Endothelial cell (in vitro differentiated cells): Measurements from ENCODE around the gene CDK5RAP1. TPM values are rescaled to one million over a fixed set of nuclear protein-coding genes. Genes with fewer than 3 reads are reported as not detected.
A peak's percentile ranks its signal among the peaks of the same experiment; 100 is the strongest.

Source experiments
- DNase-seq: peaks from one replicate; pipeline ENCODE4 v3.0.0; 2021; ENCODE audit warnings: low spot score
- H3K27ac Mint-ChIP-seq: one replicate; pipeline ENCODE4 v1.8.0; 2021; ENCODE audit warnings: mixed read lengths, inconsistent platforms; ENCODE audit not compliant: unreplicated experiment
- H3K27me3 Mint-ChIP-seq: one replicate; pipeline ENCODE4 v1.8.0; 2021; ENCODE audit warnings: mild to moderate bottlenecking, moderate library complexity, mixed read lengths, inconsistent platforms; ENCODE audit not compliant: unreplicated experiment
- H3K36me3 Mint-ChIP-seq: one replicate; pipeline ENCODE4 v1.8.0; 2021; ENCODE audit warnings: mild to moderate bottlenecking, low read depth, mixed read lengths, inconsistent platforms; ENCODE audit not compliant: unreplicated experiment
- H3K4me1 Mint-ChIP-seq: one replicate; pipeline ENCODE4 v1.8.0; 2021; ENCODE audit warnings: mild to moderate bottlenecking, mixed read lengths, inconsistent platforms; ENCODE audit not compliant: unreplicated experiment
- H3K4me3 Mint-ChIP-seq: one replicate; pipeline ENCODE4 v1.8.0; 2021; ENCODE audit warnings: mild to moderate bottlenecking, mixed read lengths, inconsistent platforms; ENCODE audit not compliant: unreplicated experiment
- H3K9me3 Mint-ChIP-seq: one replicate; pipeline ENCODE4 v1.8.0; 2021; ENCODE audit warnings: mixed read lengths, inconsistent platforms; ENCODE audit not compliant: unreplicated experiment
- CTCF ChIP-seq: fragments of 200-600 bp; sonication (generic); IDR thresholded peaks from one replicate; pipeline ENCODE4 v1.5.0; 2021; ENCODE audit warnings: antibody characterized with exemption; ENCODE audit not compliant: unreplicated experiment
- total RNA-seq: library from RNA; stranded (reverse); fragmentation: NEBNext Ultra II Directional; extraction: Animal tissue kit (Norgen Biotek cat#: 25700); gene quantifications from one replicate; pipeline ENCODE4 v1.2.1, GENCODE V29; 2021; ENCODE audit not compliant: unreplicated experiment

The CDK5RAP1 gene
- total RNA-seq, 1 donor from 2014 or later, result 42.7 TPM

DNA sequence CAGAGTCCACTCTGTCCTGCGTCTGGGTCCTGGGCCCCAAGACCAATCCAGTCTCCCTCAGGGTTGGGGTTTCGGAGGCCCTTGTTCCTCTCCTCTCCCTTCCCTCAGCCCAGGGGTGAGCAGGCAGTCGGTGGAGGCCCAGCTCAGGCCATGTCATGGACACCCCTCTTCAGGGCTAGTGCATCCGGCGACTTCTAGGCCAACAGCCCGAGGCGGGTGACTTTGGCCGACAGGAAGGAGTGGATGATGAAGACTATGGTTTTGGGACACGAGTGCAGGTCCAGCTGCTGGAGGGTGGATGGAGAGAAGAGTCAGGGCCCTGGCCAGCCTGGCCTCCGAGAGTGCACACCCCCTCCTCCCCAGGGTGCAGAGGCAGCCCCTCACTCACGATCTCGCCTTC, 7.0 kb upstream of the CDK5RAP1 start:
- Mint-ChIP-seq H3K9me3 (no peaks in the 10 kb centered on the region), H3K27me3 (peaks cover 1% of the 10 kb centered on the region), H3K36me3 (peaks cover 4% of the 10 kb centered on the region), H3K4me1 (no peaks in the 10 kb centered on the region), H3K27ac (no peak overlapping the region), H3K4me3 (no peak overlapping the region)
- no peak for DNase-seq
- no peak for TF ChIP-seq CTCF

DNA sequence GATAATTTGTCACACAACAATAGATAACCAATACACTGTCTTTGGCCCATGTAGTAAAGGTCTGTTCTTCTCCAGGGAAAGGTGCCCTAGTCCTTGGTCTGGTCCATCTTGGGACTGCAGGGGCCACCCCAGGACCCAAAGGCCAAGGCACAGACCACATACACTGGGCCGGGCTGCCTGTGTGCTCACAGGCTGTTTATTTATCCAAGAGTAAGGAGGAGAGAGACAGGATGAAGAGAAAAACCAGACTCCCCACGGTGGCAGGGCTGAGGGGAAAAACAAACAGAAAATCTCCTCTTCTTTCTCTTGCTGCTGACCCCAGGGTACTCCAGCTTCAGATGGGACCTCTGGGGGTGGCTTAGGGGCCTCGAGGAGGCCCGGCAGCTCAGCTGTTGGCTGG, 6.5 kb upstream of the CDK5RAP1 start:
- H3K4me3 Mint-ChIP-seq, result no peak overlapping the region
- DNase-seq, result no peak
- no peak overlapping the region for H3K27ac Mint-ChIP-seq
- no peaks in the 10 kb centered on the region for H3K4me1 Mint-ChIP-seq
- no peaks in the 10 kb centered on the region for H3K9me3 Mint-ChIP-seq
- peaks cover 4% of the 10 kb centered on the region for H3K36me3 Mint-ChIP-seq
- TF ChIP-seq CTCF, result no peak
- peaks cover 1% of the 10 kb centered on the region for H3K27me3 Mint-ChIP-seq

DNA sequence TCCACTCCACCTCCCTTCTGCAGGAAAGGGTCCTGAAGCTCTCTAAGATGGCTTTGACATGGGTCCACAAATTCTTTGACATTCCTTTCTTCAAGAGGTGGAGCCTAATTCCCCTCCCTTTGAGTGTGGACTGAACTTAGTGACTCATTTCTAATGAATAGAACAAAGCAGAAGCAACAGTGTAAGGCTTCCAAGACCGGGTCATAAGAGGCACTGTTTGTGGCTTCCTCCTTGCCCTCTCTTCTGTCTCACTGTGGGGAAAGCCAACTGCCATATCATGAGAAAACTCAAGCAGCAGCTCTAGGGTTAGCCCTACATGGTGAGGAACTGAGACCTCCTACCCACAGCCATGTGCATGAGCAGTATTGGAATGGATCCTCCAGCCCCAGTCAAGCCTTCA, 5.9 kb upstream of the CDK5RAP1 start:
- H3K36me3 Mint-ChIP-seq, result peaks cover 4% of the 10 kb centered on the region

GRCh38 chr20:33404281-33404680, 3.0 kb upstream of the CDK5RAP1 start:
- no peak overlapping the region for H3K27ac Mint-ChIP-seq
- peaks cover 2% of the 10 kb centered on the region for H3K27me3 Mint-ChIP-seq
- no peak for DNase-seq
- H3K4me1 Mint-ChIP-seq, result no peaks in the 10 kb centered on the region
- no peak overlapping the region for H3K4me3 Mint-ChIP-seq
- no peak for TF ChIP-seq CTCF
- H3K9me3 Mint-ChIP-seq, result no peaks in the 10 kb centered on the region
- H3K36me3 Mint-ChIP-seq, result no peaks in the 10 kb centered on the region

More for the DNA sequence above, 5.9 kb upstream of the CDK5RAP1 start:
- Mint-ChIP-seq H3K4me3 (no peak overlapping the region), H3K27ac (no peak overlapping the region), H3K27me3 (peaks cover 1% of the 10 kb centered on the region), H3K4me1 (no peaks in the 10 kb centered on the region), H3K9me3 (no peaks in the 10 kb centered on the region)
- TF ChIP-seq CTCF, result no peak
- no peak for DNase-seq

DNA sequence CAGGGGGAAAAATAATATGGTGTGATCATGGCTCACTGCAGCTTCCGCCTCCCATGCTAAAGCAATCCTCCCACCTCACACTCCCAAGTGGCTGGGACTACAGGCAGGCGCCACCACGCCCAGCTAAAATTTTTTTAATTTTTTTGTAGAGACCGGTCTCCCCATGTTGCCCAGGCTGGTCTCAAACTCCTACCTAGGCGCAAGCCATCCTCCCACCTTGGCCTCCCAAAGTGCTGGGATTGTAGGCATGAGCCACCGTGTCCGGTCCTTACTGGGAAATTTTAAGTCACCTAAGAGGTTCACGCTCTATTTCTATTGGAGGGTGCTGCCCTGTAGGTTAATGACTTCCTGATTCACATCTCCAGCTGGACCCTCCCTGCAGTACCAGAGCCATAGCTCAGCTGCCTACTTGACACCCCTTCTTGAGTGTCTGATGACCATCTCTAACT, 626 bp upstream of the CDK5RAP1 start:
- peak overlapping the region; percentile 99 for H3K4me3 Mint-ChIP-seq
- H3K27me3 Mint-ChIP-seq, result peaks cover 2% of the 10 kb centered on the region
- DNase-seq, result no peak
- no peaks in the 10 kb centered on the region for H3K9me3 Mint-ChIP-seq
- no peak for TF ChIP-seq CTCF
- no peaks in the 10 kb centered on the region for H3K36me3 Mint-ChIP-seq
- no peak overlapping the region for H3K27ac Mint-ChIP-seq
- no peaks in the 10 kb centered on the region for H3K4me1 Mint-ChIP-seq
